ENCODE data around the gene NUCB1.
A peak's percentile ranks its signal among the peaks of the same experiment; 100 is the strongest.

Gene NUCB1

DNA sequence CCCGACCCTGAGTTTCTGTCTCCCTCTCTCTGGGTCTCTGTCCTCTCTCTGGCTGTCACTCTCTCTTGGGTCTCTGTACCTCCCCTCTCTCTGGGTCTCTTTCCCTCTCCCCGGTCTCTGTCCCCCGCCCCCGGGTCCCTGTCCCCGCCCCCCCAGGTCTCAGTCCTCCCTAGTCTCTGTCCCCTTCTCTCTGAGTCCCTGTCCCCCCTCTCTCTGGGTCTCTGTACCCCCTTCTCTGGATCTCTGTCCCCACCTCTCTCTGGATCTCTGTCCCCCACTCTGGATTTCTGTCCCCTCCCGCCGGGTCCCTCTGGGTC lies 62.7 kb downstream of the NUCB1 start:
- DNase-seq (ENCODE audit: low read depth): no peak

DNA sequence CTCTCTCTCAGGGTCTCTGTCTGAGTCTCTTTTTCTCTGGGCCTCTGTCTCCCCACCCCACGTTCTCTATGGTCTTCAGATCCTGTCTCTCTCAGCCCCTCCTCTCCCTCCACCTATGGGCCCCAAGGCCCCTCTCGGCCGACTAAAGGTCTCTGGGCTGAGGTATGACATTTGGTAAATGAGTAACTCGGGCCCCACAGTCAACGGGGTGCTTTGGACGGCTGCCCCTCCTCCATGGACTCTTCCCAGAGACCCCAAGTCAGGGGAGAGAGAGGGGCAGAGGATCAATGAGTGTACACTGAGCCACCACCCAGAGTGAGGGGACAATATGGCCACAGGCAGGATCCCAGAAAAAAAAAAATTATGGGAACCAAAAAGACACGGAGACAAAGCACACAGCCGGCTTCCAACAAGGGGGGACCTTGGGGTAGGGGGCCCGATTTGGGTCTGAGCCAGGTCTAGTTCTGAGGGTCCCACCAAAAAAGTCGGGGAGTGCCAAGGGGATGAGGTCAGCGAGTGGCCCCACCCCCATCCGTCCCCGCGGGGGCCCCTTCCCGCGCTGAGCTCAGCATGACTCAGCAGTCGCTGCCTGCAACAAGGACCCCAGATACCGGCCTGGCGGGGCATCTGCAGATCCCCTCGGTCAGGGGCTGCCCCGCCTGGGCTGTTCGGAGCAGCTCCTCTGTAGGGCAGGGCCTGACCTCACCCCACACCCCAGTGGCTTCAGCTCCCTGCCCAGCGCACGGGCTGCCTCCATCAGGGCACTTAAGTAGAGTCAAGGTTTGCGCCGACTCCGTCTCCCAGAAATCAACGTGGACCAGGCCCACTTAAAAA lies 63.5 kb downstream of the NUCB1 start:
- peak; percentile 54 for DNase-seq (ENCODE audit: low read depth)

DNA sequence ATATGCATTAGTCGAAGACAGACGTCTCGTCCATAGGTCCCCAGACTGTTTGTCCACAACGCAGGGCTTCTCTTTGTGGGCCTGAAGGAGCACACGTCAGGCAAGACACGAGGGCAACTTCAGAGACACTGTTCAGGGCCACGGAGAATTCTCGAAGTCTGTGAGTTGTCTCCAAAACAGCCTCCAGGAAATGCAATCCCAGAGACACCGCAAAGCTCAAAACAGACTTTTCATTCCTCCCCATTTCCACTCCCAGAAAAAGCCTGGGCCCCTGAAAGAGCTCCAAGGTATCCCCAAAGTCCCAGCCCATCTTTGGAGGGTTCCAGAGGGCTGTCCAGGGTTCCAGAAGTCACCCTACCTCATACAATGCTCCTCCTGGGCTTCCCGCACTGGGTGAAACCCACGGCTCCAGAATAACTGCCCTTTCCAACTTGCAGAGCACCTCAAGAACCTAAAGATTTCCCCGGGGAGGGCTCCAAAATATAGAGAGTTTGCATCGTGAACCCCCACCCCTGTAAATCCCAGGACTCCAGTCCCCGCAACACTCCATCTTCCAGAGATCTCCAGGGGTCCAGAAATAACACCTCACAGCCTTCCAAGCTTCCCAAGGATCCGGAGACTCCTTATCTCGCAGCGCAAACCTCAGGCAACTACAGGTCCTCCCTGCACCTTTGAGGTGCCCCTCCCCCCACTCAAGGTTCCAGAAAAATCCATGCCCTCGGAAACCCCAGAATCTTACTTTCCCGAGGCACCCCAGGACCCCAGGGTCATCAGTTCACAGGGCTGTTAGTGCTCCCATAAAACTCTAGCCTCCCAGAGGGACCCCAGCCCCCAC lies 64.3 kb downstream of the NUCB1 start:
- DNase-seq (ENCODE audit: low read depth): no peak

DNA sequence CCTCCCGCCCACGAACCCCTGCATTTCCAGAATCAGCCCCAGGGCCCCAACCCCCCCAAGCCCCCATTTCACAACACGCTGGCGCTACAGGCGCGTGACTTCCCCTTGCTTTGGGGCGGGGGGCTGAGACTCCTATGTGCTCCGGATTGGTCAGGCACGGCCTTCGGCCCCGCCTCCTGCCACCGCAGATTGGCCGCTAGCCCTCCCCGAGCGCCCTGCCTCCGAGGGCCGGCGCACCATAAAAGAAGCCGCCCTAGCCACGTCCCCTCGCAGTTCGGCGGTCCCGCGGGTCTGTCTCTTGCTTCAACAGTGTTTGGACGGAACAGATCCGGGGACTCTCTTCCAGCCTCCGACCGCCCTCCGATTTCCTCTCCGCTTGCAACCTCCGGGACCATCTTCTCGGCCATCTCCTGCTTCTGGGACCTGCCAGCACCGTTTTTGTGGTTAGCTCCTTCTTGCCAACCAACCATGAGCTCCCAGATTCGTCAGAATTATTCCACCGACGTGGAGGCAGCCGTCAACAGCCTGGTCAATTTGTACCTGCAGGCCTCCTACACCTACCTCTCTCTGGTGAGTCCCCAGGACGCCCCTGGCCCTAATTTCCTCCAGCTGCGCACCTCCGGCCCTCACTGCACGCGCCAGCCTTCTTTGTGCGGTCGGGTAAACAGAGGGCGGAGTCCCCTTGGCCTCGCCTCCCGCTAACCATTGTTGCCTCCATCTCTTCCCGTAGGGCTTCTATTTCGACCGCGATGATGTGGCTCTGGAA lies 65.1 kb downstream of the NUCB1 start, which contains the start of gene FTL:
FTL (plus strand) TSS at position 270 of the 766 bp plus-strand sequence; CDS start at position 469, 199 bp downstream.
- peak; percentile 82 for DNase-seq (ENCODE audit: low read depth)

DNA sequence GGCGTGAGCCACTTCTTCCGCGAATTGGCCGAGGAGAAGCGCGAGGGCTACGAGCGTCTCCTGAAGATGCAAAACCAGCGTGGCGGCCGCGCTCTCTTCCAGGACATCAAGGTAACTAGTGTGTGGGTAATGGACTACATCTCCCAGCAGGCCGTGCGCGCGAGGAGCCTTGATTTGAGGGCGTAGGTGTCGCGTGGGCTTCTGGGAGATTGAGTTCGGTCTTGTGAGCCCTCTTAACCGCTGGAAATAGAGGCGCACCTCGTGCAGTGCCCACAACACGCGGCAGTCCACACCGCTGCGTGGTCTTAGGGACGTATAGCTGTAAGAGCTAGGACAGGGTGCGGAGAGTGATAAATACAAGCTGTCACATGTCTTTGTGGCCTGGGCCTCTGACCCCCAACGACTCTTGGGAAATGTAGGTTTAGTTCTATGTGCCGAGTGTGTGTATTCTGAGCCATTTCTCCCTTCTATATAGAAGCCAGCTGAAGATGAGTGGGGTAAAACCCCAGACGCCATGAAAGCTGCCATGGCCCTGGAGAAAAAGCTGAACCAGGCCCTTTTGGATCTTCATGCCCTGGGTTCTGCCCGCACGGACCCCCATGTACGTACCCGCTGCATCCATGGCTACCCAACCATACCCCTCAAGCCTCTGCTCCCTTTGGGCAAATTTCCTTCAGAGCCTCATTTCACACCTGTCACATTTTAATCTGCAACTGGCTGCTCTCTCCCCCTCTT lies 65.9 kb downstream of the NUCB1 start:
- peak; percentile 88 for DNase-seq (ENCODE audit: low read depth)

DNA sequence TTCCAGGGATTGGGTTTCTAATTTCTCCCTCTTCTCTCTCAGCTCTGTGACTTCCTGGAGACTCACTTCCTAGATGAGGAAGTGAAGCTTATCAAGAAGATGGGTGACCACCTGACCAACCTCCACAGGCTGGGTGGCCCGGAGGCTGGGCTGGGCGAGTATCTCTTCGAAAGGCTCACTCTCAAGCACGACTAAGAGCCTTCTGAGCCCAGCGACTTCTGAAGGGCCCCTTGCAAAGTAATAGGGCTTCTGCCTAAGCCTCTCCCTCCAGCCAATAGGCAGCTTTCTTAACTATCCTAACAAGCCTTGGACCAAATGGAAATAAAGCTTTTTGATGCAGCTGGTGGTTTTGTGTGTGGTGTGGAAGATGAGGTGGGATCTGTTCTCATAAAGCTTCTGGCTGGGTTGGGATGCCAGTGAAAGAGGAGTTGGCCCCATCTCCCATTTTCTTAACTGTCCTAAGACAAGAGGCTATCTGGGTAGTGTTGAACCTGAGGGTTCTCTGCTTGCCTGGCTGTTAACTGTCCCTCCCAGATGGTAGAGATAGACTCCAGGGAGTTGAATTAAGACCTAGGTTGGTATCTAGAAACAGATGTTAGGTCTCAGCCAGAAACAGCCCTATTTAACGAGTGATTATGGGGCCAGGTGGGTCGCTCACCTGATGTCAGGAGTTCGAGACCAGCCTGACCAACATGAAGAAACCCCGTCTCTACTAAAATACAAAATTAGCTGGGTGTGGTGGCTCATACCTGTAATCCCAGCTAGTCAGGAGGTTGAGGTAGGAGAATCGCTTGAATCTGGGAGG lies 66.6 kb downstream of the NUCB1 start:
- no peak for DNase-seq (ENCODE audit: low read depth)

DNA sequence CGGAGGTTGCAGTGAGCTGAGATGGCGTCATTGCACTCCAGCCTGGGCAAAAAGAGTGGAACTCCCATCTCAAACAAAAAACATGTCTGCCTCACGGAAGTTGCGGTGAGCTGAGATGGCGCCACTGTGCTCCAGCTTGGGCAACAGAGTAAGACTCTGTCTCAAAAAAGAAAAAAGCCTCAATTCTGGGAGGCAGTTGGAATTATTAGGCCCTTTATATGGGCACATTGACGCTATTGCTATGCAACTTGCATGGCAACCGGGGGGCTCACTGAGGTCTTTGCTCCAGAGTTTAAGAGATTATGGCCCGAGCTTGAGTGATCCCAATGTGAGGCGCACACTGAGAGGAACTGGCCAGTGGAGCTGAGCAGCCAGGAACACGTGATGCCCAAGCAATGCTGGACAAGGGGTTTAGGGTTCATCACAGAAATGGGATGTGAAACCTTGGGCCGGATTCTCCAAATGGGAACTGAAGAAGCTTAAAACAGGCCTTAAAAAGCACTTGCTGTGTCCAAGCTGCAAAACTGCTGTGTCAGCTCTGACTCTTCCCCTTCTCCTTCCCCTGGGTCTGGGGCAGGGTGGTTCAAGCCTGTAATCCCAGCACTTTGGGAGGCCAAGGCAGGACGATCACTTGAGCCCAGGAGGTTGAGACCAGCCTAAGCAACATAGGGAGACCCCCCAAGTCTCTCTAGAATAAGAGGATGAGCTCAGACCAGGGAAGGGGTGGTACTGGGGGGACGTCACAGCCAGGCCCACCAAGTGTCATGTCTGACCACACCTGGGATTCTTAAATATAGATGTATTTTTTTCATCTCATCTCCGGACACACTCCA lies 67.5 kb downstream of the NUCB1 start:
- DNase-seq (ENCODE audit: low read depth): no peak

DNA sequence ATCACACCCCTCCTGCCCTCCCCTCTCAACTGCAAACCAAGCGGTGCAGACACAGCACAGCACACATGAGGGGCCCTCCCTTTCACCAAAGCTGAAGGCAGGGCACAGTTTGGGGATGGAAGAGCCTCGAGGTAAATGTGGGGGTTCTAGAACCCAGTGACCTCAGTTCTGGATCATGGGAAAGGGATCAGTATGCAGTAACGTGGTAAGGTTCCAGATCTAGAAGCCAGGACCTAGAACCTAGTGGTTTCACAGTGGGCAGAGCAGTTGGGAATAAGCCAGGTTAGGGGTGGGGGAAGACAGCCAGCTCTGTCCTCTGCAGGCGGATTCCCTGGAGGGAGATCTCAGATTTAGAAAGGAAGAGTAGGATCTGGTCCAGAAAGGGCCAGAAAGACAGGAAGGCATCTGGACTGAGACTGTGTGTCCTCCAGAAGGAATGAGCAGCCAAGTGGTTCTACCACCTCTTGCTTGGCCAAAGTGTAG lies 68.1 kb downstream of the NUCB1 start:
- no peak for DNase-seq (ENCODE audit: low read depth)

DNA sequence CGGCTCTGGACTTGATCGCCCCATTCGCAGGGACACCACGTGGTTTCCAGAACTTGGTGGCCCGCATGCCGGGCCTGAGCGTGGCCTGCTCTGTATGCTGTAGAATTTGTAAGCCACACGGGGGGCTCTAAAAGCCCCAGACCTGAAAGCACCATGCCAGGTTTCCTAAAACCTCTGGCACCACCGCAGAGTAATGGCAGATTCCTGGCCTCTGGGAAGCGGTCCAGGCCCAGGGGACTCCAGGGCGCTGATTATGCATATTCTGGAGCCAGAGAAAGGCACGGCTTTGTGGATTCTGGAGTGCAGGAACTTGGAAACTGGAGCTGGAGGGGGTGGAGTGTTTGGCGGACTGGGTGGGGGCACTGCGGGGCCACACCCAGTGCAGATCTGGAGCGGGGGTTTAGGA lies 68.7 kb downstream of the NUCB1 start:
- DNase-seq (ENCODE audit: low read depth): no peak

DNA sequence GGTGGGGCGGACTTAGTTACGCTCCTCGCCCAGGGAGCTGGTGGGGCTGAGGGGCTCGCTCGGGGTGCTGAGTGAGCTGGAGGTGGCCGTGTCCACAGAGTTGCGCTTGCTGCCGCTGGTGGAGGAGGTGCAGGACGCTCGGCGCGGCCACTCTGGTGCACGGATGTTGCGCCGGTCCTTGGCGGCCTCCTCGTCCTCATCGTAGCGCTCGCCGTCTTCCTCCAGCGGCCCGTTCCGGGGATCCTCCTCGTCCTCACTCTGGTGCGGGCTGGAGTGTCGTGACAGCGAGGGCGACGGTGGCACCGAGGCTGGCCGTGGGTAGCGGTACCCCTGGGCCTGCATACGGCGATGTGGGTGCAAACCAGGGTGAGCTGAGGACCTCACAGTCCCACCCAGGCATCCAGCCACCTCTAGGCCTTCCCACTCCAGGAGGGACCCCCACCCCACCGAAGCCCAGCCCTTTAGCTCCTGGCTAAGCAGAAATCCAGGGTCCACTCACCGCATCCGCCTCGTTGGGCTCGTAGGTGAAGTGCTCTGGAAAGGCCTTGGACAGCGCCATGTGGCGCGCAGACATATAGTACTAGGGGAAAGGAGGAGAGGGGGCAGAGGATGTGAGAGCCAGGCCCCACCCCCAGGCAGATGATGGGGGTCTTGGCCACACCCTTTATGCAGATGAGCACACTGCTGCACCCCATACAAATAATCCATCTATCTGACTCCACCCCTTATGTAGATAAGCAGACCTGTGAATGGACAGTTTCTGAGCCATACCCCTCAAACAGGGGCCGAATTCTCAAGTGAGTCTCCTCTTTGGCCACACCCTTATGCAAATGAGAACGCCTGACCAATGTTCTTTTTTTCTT lies 69.4 kb downstream of the NUCB1 start:
- no peak for DNase-seq (ENCODE audit: low read depth)

DNA sequence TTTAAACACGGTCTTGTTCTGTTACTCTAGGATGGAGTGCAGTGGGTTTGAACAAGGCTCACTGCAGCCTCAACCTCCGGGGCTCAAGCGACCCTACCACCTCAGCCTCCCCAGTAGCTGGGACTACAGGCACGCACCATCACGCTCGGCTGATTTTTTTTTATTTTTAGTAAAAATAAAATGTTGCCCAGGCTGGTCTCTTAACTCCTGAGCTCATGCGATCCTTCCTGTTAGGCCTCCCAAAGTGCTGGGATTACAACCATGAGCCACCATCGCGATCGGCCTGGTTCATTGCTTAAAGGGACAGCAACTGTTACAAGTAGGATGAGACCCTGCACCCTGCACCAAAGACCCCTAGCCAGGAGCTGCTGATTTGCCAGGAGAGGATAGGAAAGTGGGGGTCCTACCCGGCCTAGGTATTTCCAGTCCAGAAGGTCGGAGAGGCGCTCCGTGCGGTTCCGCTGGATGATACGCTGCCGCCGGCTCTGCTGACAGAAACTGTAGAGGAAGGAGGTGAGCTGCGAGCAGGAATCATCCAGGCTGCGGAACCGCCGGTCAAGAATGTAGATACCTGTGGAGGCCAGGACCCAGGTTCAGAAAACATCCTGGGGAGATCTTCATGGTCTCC lies 70.1 kb downstream of the NUCB1 start:
- no peak for DNase-seq (ENCODE audit: low read depth)

DNA sequence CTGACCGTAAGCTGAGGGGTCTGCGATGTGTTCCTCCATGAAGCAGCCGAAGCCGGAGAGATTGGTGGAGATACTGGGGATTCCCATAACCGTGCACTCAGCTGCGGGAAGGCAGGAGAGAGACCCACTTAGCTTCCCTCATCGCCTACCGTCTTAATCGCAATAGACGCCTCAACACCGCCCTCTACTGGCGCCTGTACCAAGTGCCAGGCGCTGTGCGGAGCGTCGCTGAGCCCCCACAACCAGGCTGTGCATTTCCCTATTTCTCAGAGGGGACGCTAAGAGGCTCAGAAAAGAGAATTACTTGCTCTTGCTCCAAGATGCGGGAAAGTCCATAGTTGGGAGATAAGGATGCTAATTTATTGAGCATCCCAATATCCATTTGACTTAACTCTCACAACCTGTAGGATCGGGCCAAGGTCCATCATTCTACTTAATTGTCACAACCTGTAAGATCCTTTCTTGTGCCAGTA lies 70.8 kb downstream of the NUCB1 start:
- DNase-seq (ENCODE audit: low read depth): peak; percentile 72

Data from stimulated activated CD4-positive, alpha-beta T cell treated with anti-CD3 and anti-CD28 coated beads, Interleukin-2, amount 100 ng/mL, for 4 hours (primary cell).